ENCODE data around the gene TMEFF2.

The TMEFF2 gene

DNA sequence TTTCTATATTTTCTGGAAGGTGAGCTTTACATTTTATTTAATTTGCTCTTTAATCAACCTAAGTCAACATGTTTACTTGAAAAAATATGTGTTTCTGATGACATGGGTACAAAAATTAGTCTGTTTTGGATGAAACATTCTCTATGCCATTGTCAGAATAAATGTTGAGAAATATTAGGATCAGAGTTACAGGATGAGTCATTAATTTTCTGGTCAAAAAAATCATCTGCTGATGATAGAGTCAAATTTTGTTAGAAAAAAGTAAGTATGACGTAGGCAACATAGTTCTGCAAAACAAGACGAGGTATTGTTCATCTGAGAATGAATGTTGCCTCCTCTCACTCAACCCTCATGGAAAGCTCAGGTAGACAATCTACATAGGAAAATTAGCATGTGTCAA is 240.3 kb downstream of the TMEFF2 start:
- no peak for DNase-seq

GRCh38 chr2:191952515-191953270 is 242.0 kb downstream of the TMEFF2 start:
- DNase-seq: no peak

- no peak for DNase-seq
Observed at GRCh38 chr2:191951832-191952231, 242.9 kb downstream of the TMEFF2 start.

- DNase-seq: no peak
Observed at GRCh38 chr2:191951376-191951775, 243.4 kb downstream of the TMEFF2 start.

DNA sequence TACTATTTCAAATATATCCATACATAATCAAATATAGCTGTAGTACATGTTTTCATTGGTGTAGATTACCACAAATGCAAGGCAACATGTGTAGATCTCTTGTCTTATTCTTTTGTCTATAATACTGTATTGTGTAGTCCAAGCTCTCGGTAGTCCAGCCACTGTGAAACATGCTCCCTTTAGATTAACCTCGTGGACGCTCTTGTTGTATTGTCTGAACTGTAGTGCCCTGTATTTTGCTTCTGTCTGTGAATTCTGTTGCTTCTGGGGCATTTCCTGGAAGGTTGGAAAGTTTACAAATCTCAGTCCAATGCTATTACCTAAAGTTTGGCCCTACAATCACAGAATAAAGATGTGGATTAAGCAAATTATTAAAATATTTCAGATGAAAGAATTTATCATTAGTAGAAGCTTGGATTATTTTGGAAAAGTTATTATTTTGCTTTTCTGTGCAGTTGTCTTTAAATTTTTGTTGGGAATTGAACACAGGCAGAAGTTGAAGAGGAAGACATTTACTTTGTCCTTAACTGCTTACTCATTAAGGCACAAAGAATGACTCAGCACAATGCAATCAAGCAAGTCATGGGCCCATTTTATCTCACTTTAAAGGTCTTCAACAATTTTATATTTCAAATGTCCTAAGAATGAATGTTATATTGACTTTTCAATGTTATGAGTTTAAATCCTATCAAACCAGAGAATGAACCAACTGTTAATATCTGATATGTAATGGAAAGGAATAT is 244.4 kb downstream of the TMEFF2 start:
- DNase-seq: no peak

DNA sequence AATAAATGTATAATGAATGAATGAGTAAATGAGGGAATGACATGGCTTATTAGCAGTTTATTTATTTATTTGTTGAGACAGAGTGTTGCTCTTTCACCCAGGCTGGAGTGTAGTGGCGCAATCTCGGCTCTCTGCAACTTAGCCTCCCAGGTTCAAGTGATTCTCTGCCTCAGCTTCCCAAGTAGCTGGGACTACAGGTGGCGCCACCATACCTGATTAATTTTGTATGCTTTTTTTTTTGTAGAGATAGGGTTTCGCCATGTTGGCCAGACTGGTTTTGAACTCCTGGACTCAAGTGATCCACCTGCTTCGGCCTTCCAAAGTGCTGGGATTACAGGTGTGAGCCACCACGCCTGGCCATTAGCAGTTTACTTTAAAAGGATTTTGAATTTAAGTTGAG is 247.5 kb downstream of the TMEFF2 start:
- DNase-seq: no peak

DNA sequence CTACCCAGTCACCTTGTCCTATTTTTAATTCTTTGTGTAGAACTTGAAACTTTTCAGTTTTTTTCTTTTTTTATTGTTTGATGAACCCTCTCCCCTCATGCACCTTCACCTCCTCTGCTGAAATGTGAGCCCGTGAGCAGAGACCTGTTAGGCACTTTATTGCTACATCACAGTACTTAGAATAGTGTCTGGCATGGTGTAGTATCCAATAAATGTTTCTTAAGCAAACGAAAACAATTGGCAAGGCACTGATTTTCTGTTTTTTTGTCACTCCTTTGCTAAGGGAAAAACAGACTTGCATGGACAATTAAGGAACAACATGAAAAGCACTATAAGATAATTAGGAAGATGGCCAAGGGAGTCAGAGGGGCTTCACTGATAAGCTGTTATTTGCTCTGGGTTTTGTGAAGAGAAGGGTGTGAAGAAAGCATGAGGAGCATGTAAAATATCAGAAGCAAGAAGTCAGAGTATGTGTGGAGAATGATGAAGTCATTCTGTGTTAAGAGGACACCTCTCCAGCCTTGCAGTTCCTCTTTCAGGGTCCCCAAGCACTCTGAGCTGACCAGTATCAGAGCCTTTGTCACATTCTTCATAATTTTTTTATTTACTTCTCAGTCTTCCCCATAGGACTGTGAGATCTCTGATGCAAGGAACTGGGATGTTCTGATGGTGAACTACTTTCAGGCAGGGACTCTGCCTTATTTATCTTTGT is 248.1 kb downstream of the TMEFF2 start:
- no peak for DNase-seq

DNA sequence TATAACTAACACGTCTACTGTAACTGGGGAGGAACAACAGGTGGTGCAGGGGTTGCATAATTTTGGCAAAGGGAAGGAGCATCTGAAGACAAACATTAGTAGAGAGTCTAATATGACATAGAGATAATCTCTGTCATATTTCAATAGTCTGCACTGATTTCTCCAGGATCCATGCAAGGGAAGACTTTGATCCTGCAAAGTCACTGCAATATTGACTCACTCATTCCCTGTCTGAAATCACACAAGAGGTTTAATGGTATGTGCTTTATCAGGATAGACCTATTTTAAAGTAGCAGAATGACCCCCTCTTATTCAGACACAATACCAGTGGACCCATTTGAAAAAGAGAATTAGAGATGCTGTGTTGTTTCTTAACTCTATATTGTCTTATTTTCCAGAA is 249.1 kb downstream of the TMEFF2 start:
- DNase-seq: no peak

DNA sequence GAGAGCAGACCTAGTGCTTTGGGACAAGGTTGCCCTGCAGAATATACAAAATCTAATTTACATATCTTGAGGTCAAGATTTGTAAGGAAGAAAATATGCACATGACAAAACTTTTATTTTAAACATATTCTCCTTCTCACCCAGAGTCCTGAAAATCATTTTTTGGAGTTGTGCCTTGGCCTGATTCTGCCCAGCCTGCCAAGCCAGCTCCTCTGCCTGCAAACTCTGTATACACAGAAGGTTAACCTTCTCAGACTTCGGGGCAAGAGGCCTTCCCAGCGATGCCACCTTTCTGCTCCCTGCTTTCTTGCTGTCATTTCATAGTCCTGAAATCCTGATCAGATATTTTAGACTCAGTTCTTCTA is 252.0 kb downstream of the TMEFF2 start:
- DNase-seq: no peak

DNA sequence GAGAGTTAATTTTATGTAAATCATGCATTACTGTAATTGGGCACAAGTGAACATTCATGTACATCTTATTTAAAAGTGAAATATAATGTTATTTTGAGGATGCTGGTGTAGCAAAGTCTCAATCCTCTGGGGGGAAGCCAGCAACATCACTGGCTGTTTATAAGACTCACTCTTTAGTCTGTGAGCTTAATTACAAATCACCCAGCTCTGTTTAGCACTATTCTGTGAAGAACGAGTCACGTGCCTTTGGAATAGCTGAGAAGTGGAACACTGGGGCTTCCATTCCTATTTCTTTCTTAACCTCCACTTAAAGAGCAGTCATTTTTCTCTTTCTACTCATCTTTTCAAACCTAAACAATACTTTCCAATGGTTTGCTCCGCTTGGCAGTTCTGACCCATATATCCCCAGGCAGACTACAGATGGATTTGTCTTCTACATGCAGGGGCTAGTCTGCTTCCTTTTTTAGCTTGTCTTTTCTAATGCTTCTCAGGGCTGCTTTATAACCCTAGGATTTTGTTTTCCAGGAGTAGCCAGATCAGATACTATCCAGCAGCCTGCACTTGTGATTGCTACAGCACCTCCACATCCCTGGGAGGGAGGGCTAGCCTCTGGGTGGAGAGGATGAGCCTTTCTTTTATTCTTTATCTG is 252.5 kb downstream of the TMEFF2 start:
- no peak for DNase-seq

- DNase-seq: no peak
Observed at GRCh38 chr2:191941376-191941929, 253.3 kb downstream of the TMEFF2 start.

DNA sequence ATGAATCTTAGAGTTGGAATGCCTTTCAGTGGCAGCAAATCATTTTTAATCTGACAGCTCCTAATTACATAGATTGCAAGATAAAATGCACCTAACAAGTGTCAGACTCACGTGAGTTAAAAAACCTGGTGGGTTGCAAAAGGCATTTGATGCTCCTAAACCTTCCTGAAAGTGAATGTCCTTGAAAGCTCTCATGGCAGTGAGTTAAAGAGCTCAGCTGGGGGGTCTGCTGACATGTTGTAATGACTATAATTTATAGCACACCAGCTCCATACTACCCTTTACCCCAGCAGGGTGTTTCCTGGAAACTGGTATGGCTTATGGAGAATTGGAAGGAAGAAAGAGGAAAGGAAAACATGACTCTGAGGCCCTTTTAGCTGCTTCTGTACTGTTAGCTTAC is 256.0 kb downstream of the TMEFF2 start:
- DNase-seq: no peak

DNA sequence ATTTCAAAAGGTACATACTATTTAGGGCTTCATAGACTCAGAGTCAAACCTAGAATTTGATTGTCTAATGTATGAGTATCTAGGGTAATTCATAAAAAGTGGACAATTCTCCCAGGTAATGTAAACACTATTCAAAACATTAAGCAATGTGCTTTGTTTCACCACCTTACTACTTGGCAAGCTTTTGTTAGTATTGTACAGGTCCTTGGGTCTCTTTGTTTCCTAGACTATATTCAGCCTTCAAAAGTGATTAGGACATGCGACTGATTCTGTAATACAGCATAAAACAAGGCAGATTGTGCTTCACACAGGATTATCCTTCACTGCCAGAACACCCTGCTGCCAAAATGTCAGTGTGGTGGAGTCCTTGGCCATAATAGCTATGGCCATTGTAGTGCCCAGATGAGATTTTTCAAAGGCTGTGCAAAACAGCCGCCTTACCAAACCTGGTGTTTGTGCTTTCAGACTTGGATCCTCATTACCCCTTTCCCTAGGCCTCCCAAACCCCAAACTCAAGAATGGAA is 257.8 kb downstream of the TMEFF2 start:
- no peak for DNase-seq

- no peak for DNase-seq
Observed at GRCh38 chr2:191935247-191935646, 259.5 kb downstream of the TMEFF2 start.

DNA sequence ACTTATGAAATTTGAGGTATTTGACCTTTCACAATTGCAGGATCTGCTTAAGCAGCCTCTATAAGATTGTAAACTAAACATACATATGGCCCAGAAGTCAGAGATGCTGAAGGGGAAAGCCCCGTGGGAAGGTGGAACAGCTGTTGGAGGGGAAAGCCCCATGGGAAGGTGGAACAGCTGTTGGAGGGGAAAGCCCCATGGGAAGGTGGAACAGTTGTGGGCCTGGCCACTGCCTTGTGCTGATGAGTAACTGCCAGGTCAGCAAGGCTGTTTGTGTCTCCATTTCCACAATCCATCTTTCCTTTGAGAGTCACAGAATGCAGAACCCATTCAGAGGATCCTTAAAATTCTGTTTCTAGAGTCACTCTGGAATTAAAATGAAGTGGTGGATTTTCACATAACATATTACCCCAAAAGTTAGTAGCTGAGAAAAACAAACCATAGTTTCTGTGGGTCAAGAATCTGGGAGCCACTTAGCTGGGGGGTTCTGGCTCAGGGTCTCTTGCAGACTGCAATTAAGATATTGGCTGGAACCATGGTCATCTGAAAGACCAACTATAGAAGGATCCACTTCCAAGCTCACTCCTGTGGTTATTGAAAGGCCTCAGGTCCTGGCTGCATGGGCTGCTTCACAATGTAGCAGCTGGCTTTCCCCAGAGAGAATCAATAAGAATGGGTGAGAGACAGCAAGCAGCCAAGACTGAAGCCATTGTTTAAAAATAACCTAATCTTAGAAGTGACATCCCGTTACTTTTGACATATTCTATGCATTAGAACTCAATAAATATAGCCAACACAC is 261.2 kb downstream of the TMEFF2 start:
- no peak for DNase-seq

GRCh38 chr2:191932286-191932685 is 262.4 kb downstream of the TMEFF2 start:
- no peak for DNase-seq

DNA sequence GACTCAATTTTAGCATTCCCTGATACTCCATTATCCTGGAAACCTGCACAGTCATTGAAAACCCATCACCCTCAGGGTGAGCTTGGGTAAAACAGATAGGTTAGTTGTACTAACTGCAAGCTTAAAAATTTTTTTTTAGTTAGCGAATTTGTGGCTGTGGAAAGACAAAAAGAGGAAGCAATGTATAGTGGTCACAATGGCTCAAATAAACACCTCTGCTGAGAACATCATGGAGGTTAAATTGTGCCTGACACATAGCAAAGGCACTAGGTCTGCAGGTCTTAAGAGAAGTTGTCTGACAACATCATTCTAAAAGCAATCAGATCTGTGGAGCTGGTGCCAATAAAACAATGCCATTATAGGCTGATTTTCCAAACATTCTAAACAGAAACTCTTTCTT is 263.4 kb downstream of the TMEFF2 start:
- no peak for DNase-seq

GRCh38 chr2:191930205-191930604 is 264.5 kb downstream of the TMEFF2 start:
- no peak for DNase-seq

DNA sequence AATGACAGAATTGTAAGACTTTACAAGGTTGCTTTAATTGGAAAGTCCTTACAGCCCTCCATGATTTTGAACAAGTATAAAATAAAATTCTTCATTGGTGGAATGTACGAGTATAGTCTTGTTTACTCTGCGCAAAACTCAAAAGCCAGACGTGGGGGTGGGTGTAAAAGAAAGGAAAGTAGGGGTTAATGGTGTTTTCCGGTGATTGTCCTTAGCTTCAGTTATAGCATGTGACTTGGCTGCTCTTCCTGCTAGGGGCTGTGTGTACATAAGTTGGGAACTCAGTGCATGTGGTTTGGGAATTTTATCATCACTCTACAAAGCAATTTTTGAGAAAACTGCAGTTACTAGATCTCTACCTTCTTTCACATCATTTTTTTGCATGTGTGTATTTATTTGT is 265.4 kb downstream of the TMEFF2 start:
- DNase-seq: no peak

- no peak for DNase-seq
Observed at GRCh38 chr2:191927991-191928390, 266.7 kb downstream of the TMEFF2 start.

DNA sequence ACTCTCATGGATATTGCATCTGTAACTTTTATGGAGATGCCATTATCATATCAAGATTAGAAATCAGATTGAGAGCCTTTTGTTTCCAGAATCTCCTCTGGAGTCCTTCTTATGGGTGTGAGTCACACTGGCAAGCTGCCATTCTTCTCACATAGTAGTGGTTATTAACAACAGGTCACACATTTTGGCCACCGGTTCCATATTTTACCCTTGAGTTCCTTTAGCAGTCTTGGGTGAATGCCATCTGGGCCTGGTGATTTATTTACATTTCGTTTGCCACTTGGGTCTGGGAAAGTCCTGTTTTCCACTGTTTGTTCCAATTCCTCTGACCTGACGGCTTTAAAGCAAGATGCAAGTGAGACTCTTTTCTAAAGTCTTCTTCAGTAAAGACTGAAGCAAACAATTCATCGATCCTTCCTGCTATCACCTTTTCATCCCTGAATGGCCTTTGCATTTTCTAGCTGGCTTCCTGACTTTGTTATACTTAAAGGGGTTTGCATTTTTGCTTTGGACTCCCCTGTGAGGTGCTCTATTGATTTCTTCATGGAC is 267.3 kb downstream of the TMEFF2 start:
- DNase-seq: no peak

DNA sequence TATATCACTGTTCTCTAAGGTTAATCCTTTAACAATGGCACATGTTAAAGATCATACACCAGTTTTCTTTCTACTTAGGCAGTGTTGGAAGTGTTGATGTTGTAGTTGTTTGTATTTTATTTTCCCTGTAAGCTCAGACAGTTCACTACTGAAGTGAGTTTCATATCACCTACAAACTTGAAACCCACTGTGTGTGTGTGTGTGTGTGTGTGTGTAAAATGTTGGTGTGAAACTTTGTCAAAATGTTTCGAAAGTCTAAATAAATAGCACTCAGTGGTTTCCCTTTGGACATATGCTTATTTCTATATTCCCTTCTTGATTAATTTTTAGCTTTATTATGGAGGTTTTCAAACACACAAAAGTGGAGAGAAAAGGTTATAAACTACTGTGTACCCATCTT is 268.1 kb downstream of the TMEFF2 start:
- DNase-seq: no peak
